ENCODE results near the gene PDGFRB. TPM values are rescaled to one million over a fixed set of nuclear protein-coding genes. Genes with fewer than 3 reads are reported as not detected.

PDGFRB gene
- 10 to 100 TPM; 24.1 to 34.2 TPM for total RNA-seq

DNA sequence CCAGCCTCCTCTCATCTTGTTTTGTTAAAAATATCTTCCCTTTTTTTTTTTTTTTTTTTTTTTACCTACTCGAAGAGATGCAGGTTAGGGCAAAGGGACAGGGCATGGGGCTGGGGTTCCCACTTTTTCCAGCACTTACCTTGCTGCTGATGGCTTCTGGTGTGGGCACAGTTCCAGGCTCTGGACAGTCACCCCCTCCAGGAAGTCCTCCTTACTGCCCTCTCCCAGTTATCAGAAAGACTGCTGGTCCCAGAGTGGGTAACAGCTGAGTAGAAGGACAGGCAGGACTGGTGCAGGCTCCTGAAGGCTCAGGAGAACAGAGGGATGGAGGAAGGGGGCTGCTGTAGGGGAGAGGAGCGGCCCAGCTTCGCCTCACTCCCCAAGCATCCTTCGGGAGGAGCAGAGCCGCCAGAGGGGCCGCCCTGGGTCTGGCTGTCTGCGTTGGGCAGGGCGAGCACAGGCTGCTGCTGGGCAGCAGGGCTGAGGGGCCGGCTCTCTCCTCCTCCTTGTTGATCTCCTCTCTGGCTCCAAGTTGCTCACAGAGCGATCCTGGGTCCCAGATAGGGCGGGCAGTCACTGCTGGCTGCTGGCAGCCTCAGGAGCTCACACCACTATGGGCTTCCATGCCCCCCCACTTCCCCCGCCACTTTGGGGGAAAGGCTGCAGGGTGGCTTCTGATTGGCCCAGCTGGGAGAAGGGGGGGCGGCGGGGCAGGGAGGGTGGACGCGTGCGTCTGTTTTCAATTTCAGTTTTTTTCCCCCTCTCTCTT lies at the start of gene PDGFRB:
Gene PDGFRB (minus strand): TSS at position 588 of the 769 bp plus-strand sequence. CDS start 18,798 bp downstream, outside the sequence.
- WGBS, 2 donors = 22 to 23% methylated on average over 15 to 17 of the region's 17 CpGs
- H3K36me3 ChIP-seq (replicated peaks in 1 of 2; ENCODE audit: insufficient read depth in 1 of 2, low read depth in 2 of 2) = no peaks in the 10 kb centered on the region
- ATAC-seq (peak; percentile 56), DNase-seq (peak; percentile 48 to 63 (median 54))
- no peaks in the 10 kb centered on the region for H3K27me3 ChIP-seq
- no peaks in the 10 kb centered on the region for H3K4me1 ChIP-seq
- H3K9me3 ChIP-seq = no peaks in the 10 kb centered on the region
- H3K4me3 ChIP-seq = no peak within 1 kb of the TSS
- intact Hi-C loops (cut with DNase I) = loop anchor here (10.0 kb wide), 1 partner anchor 279 kb away; no protein-coding TSS in a partner anchor
- TF ChIP-seq POLR2A (IDR thresholded peaks at IDR 0.05) = peak in 2 of 3 donors; percentile 45 to 49
- TF ChIP-seq, protein P1, sequence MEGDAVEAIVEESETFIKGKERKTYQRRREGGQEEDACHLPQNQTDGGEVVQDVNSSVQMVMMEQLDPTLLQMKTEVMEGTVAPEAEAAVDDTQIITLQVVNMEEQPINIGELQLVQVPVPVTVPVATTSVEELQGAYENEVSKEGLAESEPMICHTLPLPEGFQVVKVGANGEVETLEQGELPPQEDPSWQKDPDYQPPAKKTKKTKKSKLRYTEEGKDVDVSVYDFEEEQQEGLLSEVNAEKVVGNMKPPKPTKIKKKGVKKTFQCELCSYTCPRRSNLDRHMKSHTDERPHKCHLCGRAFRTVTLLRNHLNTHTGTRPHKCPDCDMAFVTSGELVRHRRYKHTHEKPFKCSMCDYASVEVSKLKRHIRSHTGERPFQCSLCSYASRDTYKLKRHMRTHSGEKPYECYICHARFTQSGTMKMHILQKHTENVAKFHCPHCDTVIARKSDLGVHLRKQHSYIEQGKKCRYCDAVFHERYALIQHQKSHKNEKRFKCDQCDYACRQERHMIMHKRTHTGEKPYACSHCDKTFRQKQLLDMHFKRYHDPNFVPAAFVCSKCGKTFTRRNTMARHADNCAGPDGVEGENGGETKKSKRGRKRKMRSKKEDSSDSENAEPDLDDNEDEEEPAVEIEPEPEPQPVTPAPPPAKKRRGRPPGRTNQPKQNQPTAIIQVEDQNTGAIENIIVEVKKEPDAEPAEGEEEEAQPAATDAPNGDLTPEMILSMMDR (IDR thresholded peaks at IDR 0.05) = no peak
- peak within 1 kb of the TSS in 2 of 4 donors; percentile 40 to 44 for H3K27ac ChIP-seq

DNA sequence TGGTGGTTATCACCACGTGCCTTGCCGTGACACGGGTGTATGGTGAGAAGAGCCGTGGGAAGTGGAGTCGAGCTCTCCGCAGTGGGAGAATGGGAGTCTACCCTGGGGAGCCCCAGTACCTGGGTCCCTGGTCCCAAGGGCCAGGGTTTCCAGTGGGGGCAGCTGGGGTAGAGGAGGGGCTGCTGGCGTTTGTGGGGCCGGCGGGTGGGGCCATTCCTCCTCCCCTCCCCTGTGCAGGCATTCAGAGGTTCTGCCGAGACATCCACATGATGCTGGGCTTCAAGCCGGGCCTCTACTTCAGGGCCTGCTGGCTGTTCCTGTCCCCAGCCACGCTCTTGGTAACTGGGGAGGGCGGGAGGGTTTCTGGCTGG lies 48.9 kb upstream of the PDGFRB start:
- no peaks in the 10 kb centered on the region for H3K4me1 ChIP-seq
- ATAC-seq (no peak), DNase-seq (no peak)
- intact Hi-C loops (cut with DNase I) = no loop called here
- H3K36me3 ChIP-seq (replicated peaks in 1 of 2; ENCODE audit: insufficient read depth in 1 of 2, low read depth in 2 of 2) = no peaks in the 10 kb centered on the region
- 86 to 90% methylated on average over 9 to 13 of the region's 13 CpGs for WGBS, 2 donors
- TF ChIP-seq, protein P1 (IDR thresholded peaks at IDR 0.05) = no peak
- no peak for TF ChIP-seq POLR2A (IDR thresholded peaks at IDR 0.05)
- no peak overlapping the region for H3K4me3 ChIP-seq
- H3K9me3 ChIP-seq = no peaks in the 10 kb centered on the region
- H3K27me3 ChIP-seq = no peaks in the 10 kb centered on the region
- no peak overlapping the region for H3K27ac ChIP-seq

DNA sequence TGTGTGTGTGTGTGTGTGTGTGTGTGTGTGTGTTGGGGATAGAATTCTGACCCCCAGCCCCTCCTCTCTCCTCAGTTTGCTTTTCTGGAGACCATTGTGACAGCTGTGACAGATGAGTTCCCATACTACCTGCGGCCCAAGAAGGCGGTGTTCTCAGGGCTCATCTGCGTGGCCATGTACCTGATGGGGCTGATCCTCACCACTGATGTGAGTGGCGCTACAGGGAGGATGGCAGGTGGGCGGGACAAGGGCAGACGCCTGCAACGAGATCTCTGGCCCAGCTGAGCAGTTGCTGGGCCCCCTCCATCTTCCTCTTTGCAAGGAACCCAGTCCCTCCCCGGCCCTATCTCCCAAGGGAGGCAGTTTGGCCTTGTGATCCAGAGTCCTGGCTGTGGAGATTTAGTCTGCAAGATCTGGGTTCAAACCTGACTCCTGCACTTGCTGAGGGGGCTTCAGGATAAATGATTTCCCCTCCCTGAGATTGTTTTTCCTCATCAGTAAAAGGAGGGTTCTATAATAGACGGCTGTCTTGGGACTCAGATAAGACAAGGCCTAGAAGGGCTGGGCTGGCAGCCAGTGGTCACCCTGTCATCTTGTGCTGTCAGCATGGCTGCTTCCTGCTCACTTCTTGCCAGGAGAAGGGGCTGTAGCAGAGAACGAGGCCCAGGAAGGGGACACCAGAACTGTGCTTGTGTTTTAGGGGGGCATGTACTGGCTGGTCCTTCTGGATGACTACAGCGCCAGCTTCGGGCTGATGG lies 48.4 kb upstream of the PDGFRB start:
- H3K27me3 ChIP-seq = no peaks in the 10 kb centered on the region
- H3K4me3 ChIP-seq = no peak overlapping the region
- no peaks in the 10 kb centered on the region for H3K4me1 ChIP-seq
- intact Hi-C loops (cut with DNase I) = no loop called here
- DNase-seq (no peak), ATAC-seq (no peak)
- H3K27ac ChIP-seq = no peak overlapping the region
- 80 to 81% methylated on average over 7 to 12 of the region's 12 CpGs for WGBS, 2 donors
- no peak for TF ChIP-seq POLR2A (IDR thresholded peaks at IDR 0.05)
- TF ChIP-seq, protein P1 (IDR thresholded peaks at IDR 0.05) = no peak
- H3K36me3 ChIP-seq (replicated peaks in 1 of 2; ENCODE audit: insufficient read depth in 1 of 2, low read depth in 2 of 2) = no peaks in the 10 kb centered on the region
- no peaks in the 10 kb centered on the region for H3K9me3 ChIP-seq

DNA sequence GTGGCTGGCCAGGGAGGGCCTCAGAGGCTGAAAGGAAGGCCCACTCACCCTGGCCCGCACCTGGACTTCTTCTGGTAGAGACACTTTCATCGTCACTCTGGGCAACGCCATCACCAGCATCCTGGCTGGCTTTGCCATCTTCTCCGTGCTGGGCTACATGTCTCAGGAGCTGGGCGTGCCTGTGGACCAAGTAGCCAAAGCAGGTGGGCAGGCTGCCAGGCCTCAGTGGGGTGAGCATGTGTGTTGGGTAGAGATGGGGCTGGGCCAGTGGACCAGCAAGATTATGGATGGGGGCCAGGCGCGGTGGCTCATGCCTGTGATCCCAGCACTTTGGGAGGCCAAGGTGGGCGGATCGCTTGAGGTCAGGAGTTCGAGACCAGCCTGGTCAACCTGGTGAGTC lies 46.9 kb upstream of the PDGFRB start:
- WGBS, 2 donors = 90 to 93% methylated on average over 9 to 10 of the region's 10 CpGs
- DNase-seq = no peak
- H3K4me1 ChIP-seq = no peaks in the 10 kb centered on the region
- H3K27me3 ChIP-seq = no peaks in the 10 kb centered on the region
- H3K36me3 ChIP-seq (replicated peaks in 1 of 2; ENCODE audit: insufficient read depth in 1 of 2, low read depth in 2 of 2) = no peaks in the 10 kb centered on the region
- H3K4me3 ChIP-seq = no peak overlapping the region
- no peaks in the 10 kb centered on the region for H3K9me3 ChIP-seq
- ATAC-seq = no peak
- intact Hi-C loops (cut with DNase I) = no loop called here
- H3K27ac ChIP-seq = no peak overlapping the region
- TF ChIP-seq, protein P1 (IDR thresholded peaks at IDR 0.05) = no peak
- TF ChIP-seq POLR2A (IDR thresholded peaks at IDR 0.05) = no peak

Measured in body of pancreas (tissue), 4 donors.